ENCODE results near the gene PLEKHM3.

Gene PLEKHM3

GRCh38 chr2:207883002-207883780 is 142.1 kb downstream of the PLEKHM3 start:
- DNase-seq = no peak

GRCh38 chr2:207881902-207882301 is 143.4 kb downstream of the PLEKHM3 start:
- no peak for DNase-seq

GRCh38 chr2:207879536-207879935 is 145.8 kb downstream of the PLEKHM3 start:
- no peak for DNase-seq

- no peak for DNase-seq
These were observed 148.3 kb downstream of the PLEKHM3 start for GRCh38 chr2:207876842-207877535.

GRCh38 chr2:207875473-207876212 is 149.7 kb downstream of the PLEKHM3 start:
- DNase-seq = no peak

- DNase-seq = no peak
These were observed 151.5 kb downstream of the PLEKHM3 start for GRCh38 chr2:207873794-207874193.

- no peak for DNase-seq
These were observed 153.4 kb downstream of the PLEKHM3 start for GRCh38 chr2:207871911-207872310.

- no peak for DNase-seq
These were observed 153.8 kb downstream of the PLEKHM3 start for GRCh38 chr2:207871506-207871905.

- no peak for DNase-seq
These were observed 154.5 kb downstream of the PLEKHM3 start for GRCh38 chr2:207870814-207871213.

- no peak for DNase-seq
These were observed 155.2 kb downstream of the PLEKHM3 start for GRCh38 chr2:207869784-207870778.

GRCh38 chr2:207868855-207869596 is 156.3 kb downstream of the PLEKHM3 start:
- no peak for DNase-seq

- no peak for DNase-seq
These were observed 157.4 kb downstream of the PLEKHM3 start for GRCh38 chr2:207867905-207868304.

GRCh38 chr2:207867056-207867455 is 158.3 kb downstream of the PLEKHM3 start:
- no peak for DNase-seq

GRCh38 chr2:207865210-207865609 is 160.1 kb downstream of the PLEKHM3 start:
- DNase-seq = no peak

- no peak for DNase-seq
These were observed 162.0 kb downstream of the PLEKHM3 start for GRCh38 chr2:207863345-207863744.

GRCh38 chr2:207861789-207862188 is 163.5 kb downstream of the PLEKHM3 start:
- DNase-seq = no peak

GRCh38 chr2:207860685-207861084 is 164.6 kb downstream of the PLEKHM3 start:
- DNase-seq = no peak

GRCh38 chr2:207855591-207855990 is 169.7 kb downstream of the PLEKHM3 start:
- DNase-seq = no peak

GRCh38 chr2:207854484-207855440 is 170.6 kb downstream of the PLEKHM3 start:
- no peak for DNase-seq

GRCh38 chr2:207852791-207853190 is 172.5 kb downstream of the PLEKHM3 start:
- DNase-seq = no peak

All from NCI-H2029 (cell line).